HG03460 (cell line): ENCODE data around the gene BHLHA15.
A peak's percentile ranks its signal among the peaks of the same experiment; 100 is the strongest.

ENCODE experiments used
- ATAC-seq: cut with Tn5 transposase; IDR thresholded peaks from one replicate; pipeline ENCODE4 v1.9.1; 2021; ENCODE audit not compliant: unreplicated experiment

Gene BHLHA15

DNA sequence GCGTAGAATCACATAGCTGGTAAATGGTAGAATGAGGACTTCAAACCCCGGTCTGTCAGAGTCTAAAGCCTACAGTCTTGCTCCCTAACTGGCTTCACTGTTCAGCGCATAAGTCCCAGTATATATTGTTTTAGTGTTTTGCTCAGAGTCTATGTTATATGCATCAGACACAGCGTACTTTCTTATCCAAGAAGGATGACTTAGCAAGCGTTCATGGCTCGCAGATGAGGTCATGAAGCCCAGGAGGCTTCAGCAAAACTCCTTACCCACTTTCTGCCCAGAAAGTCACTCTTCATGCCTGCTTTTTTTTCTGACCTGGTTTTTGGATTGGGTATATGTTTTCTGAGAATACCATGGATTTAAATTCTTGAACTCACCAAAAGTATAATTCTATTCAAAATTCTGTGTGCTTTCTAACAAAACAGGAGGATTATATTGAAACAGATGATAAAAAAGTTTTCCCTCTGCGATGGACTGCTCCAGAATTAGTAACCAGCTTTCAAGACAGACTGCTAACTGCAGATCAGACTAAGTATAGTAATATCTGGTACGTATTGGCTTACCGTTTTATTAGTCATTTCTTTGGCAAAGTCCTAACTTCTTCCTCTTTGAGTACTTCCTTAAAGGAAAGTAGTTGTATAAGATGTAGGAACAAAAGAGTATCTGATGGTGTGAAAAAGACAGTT is 24.6 kb upstream of the BHLHA15 start:
- ATAC-seq, result no peak

DNA sequence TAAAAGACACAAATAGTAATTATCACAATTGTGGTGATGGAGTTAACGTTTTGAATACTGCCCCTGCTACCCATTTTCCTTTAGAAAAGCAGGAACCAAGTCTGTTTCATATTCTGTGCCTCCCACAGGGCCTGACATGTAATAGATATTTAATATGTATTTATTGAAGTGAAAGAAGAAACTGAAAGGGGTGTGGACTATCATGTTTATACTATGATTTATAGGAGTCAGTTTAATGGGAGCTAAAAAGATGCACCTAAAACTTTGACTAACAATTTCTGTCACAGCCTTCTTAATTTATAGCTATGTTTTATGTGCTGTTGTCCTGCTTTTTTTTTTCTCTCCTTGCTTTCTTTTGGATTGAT is 24.1 kb upstream of the BHLHA15 start:
- no peak for ATAC-seq

DNA sequence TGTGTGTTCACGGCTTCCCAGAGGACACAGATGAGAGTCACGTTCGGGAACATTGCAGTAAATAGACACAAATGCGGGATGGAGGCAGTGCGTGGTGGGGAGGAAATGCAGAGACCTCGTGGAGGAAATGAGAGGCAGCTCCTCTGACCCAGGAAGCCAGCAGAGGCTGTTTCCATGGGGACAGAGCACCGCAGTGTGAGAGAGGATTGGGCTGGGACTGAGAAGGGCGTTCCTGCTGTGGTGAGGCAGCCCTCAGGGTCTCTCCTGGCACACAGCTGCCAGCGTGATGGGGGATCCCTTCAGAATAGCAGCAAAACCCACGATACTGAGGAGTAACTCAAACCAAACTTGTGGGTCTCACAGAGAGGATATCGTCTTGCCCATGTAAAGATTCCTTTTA is 21.7 kb upstream of the BHLHA15 start:
- no peak for ATAC-seq

DNA sequence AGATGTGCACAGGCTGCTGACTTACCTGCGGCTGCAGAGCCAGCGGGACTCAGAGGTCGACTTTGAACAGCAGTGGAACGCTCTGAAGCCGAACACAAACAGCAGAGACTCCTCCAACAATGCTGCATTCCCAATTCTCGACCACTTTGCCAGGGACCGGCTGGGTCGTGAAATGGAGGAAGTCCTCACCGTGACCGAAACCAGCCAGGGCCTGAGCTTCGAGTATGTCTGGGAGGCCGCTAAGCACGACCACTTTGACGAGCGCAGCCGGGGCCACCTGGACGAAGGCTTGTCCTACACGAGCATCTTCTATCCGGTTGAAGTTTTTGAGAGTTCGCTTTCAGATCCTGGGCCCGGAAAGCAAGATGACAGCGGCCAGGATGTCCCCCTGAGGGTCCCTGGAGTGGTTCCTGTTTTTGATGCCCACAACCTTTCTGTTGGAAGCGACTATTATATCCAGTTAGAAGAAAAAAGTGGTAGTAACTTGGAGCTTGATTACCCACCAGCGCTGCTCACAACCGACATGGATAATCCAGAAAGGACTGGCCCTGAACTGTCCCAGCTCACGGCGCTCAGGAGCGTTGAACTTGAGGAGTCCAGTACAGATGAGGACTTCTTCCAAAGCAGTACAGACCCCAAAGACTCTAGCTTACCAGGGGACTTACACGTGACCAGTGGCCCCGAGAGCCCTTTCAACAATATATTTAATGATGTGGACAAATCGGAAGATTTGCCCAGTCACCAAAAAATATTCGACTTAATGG is 19.4 kb upstream of the BHLHA15 start:
- no peak for ATAC-seq

DNA sequence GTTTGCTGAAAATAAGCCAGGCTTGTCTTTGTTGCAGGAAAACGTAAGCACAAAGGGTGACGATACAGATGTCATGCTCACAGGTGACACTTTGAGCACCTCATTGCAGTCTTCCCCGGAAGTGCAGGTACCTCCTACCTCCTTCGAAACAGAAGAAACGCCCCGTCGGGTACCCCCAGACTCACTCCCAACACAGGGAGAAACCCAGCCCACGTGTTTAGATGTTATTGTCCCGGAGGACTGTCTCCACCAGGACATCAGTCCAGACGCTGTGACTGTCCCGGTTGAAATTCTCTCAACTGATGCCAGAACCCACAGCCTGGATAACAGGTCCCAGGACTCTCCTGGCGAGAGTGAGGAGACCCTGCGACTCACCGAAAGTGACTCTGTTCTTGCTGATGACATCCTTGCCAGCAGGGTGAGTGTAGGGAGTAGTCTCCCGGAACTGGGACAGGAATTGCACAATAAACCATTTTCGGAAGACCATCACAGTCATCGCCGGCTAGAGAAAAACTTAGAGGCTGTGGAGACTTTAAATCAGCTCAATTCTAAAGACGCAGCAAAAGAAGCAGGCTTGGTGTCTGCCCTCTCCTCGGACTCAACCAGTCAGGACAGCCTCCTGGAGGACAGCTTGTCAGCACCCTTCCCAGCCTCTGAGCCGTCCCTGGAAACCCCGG is 18.3 kb upstream of the BHLHA15 start:
- ATAC-seq, result no peak

DNA sequence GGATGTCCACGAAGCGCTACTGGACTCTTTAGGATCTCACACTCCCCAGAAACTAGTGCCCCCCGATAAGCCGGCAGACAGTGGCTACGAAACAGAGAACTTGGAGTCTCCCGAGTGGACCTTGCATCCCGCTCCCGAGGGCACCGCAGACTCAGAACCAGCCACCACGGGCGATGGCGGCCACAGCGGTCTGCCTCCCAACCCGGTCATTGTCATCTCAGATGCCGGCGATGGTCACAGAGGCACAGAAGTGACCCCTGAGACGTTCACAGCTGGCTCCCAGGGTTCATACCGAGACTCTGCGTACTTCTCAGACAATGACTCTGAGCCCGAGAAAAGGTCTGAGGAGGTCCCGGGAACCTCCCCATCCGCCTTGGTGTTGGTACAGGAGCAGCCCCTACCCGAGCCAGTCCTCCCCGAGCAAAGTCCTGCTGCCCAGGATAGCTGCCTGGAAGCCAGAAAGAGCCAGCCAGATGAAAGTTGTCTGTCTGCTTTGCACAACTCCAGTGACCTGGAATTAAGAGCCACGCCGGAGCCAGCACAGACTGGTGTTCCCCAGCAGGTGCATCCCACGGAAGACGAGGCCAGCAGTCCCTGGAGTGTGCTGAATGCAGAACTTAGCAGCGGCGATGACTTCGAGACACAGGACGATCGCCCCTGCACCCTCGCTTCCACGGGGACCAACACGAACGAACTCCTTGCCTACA is 17.6 kb upstream of the BHLHA15 start:
- no peak for ATAC-seq

DNA sequence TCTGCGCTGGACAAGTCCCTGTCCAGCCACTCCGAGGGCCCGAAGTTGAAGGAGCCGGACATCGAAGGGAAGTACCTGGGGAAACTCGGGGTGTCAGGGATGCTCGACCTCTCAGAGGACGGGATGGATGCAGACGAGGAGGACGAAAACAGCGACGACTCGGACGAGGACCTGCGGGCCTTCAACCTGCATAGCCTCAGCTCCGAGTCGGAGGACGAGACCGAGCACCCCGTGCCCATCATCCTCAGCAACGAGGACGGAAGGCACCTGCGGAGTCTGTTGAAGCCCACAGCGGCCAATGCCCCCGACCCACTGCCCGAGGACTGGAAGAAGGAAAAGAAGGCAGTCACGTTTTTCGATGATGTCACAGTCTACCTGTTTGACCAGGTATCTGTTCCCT is 17.1 kb upstream of the BHLHA15 start:
- ATAC-seq, result no peak

DNA sequence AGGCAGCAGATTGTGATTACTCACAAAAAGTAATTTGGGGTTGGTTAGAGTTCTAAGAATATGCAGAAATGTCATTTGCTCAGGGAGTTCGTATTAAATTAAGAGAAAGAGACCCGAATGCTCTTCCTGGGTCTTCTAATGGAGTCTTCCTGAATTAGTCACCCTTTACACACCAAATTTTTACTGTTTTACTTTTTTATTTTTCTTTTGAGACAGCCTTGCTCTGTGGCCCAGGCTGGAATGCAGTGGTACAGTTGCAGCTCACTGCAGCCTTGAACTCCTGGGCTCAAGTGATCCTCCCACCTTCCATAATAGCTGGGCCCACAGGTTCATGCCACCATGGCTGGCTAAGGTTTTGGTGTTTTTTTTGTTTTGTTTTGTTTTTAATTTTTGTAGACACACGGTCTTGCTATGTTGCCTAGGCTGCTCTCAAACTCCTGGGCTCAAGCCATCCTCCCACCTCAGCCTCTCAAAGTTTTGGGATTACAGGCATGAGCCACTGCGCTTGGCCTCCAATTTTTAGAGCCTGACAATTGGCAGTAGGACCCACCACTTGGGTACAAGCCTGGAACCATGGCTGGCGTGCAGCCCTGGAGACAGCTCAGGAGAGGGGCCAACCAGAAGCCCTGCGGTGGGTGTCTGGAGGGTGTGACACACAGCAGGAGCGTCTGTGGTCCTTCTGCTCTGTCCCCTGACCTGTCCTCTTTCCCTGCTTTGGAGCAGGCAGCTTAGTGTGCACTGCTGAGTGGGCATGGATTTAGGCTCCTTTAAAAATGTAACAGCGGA is 16.4 kb upstream of the BHLHA15 start:
- no peak for ATAC-seq

DNA sequence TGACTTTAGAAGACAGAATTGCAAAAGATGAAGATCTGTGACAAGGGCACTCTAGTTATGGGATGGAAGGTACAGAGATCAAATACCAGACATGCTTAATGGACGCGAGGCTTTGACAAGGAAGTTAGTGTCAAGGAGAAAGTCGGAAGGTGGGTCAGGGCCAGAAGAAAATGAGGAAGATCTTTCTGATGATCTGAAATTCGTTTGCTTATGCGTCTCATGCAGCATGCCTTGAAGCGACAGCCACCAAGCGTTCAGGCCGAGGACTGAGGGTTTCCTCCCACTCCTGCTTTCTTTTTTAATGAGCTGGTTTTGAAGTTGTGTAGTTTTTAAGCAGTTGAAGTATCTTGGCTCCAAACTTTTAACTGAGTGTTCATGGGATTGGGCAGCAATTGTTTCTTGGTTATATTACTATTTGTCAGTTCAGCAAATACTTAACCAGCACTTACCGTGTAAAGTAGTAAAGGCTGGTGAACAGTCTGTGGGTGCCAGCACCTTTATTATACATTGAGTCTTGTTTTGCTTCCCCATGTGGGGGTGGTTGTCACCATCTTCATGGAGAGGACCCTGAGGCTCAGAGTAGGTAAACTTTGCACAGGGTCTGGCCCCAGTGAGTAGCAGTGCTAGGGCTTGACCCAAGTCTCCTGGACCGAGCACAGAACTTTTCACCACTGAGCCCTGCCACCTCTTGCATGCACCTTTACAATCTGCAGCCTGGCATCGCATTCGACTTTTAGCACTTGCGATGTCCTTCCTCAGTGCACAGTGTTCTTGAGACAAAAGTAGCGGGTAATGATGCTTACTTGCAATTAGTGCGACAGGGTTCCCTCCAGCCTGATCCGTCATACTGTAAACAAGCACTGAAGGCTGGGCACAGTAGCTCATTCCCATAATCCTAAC is 14.3 kb upstream of the BHLHA15 start:
- ATAC-seq, result no peak

DNA sequence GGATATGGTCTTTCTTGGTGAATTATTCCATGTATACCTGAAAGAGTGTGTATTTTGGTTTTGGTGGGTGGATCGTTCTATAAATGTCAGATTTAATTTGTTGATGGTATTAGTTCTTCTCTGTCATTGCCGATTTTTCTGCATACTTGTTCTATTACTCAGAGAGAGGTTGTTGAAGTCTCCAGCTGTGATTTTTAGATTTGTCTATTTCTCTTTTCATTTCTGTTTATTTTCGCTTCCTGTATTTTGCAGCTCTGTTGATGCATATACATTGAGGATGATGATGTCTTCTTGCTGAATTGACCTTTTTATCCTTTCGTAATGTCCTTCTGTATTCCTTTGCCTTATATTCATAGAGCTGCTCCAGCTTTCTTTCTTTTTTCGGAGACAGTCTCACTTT is 12.1 kb upstream of the BHLHA15 start:
- no peak for ATAC-seq

DNA sequence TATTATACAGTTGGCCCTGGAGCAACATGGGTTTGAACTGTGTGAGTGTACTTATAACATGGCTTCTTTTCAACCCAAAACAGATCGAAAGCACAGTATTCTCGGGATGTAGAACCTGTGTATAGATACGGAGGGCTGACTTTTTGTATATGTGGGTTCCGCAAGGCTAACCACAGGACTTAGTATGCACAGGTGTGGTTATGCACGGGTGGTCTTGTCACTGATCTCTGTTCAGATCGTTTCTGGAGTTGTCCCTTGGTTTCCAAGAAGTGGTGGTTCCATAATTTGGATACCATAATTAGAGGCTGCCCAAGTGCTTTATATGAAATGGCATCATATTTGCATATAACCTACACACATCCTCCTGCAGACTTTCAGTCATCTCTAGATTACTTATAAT is 10.9 kb upstream of the BHLHA15 start:
- peak; percentile 36 for ATAC-seq

DNA sequence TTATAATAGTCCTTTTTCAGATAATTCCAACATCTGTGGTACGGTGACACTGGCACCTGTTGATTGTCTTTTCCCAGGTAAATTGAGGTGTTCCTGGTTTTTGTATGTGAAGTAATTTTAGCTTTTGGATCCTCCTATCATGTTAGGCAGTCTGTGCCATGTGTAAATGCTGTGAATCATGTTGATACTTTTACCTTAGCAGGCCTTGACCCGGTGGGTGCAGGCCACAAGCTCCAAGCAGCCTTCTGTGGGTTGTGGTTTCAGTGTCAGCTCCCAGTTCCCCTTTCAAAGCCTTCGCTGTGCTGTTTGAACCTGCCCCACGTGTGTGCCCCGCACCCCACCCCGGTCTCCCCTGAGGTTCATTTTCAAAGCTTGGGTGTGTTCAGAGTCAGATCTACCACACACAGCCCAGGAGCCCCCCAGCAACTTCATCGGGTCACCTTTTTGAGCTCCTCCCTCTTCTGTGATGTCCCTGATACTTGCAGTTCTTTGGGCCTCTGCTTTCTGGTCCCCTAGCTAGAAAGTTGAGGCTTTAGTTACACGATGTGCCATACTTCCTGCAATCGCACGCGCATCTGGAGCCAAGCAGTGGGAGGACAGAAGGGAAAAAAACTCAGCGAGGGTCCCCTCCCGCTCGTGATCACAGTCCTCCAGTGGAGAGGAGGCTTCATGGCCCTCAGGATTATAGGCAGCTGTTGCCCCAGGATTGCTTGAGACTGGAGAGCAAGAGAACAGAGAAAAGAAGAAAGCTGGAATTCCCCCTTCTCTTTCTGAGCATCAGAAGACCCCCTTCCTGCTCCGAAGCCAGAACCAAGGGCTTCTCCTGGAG is 8.7 kb upstream of the BHLHA15 start:
- ATAC-seq, result peak; percentile 92

DNA sequence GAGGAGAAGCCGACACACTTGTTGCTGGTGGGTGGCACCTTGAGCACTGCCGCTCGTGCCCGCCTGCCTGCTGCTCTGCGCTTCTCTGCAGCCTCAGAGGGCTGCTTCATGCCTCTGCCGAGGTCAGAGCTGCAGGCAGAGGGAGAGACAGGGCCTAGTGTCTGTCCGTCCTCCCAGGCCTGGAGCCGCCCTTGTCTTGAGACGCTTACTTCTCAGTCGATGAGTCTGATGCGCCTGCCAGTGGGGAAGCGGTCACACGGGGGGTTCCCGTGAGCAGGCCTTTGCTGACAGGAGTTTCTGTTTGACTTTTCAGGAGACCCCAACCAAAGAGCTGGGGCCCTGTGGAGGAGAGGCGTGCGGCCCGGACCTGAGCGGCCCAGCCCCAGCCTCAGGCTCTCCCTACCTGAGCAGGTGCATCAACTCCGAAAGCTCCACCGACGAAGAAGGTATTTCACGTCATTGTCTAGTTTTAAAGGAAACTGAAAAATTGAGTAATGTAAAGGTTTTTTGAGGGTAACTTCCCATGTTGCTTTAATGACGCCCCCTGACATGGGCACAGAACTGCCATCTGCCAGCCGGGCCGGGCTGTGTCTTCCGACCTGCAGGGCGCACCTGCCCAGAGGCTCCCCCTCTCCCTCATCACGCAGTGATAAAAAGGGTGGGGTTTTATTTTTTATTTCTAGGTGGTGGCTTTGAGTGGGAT is 7.8 kb upstream of the BHLHA15 start:
- peak; percentile 34 for ATAC-seq

DNA sequence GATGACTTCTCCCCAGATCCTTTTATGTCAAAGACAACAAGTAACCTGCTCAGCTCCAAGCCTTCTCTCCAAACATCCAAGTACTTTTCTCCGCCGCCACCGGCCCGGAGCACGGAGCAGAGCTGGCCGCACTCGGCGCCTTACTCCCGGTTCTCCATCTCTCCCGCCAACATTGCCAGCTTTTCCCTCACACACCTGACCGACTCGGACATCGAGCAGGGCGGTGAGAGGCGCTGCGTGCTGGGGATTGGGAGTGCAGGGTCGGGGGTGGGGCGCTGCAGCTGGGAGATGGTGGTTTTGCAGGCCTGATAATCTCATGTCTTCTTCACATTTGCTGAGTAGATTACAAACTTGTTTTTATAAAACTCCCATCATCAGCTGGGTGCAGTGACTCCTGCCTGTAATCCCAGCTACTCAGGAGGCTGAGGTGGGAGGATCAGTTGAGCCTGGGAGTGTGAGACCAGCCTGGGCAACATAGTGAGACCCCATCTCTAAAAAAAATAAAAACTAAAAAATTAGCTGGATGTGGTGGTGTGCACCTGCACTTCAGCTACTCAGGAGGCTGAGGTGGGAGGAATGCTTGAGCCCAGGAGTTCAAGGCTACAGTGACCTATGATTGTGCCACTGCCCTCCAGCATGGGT is 7.2 kb upstream of the BHLHA15 start:
- ATAC-seq, result no peak

DNA sequence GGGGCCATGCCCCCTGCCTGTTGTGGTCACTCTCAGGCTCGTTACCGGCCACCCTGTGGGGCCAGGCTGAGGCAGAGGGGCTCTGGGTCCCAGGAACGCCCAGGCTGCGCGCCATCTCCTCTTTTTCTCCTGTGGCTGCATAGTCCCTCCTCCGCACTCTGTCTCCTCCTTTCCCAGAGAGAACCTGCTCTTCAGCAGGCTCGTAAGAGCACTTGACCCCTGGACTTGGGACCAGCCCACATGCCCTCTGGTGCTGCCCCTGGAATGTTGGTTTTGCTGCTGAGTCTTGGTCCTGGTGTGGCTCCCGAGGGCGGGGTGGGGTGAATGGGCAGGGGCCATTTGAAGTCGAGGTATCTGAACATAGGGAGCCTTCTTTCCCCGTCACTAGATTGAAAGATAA is 6.6 kb upstream of the BHLHA15 start:
- ATAC-seq, result no peak

DNA sequence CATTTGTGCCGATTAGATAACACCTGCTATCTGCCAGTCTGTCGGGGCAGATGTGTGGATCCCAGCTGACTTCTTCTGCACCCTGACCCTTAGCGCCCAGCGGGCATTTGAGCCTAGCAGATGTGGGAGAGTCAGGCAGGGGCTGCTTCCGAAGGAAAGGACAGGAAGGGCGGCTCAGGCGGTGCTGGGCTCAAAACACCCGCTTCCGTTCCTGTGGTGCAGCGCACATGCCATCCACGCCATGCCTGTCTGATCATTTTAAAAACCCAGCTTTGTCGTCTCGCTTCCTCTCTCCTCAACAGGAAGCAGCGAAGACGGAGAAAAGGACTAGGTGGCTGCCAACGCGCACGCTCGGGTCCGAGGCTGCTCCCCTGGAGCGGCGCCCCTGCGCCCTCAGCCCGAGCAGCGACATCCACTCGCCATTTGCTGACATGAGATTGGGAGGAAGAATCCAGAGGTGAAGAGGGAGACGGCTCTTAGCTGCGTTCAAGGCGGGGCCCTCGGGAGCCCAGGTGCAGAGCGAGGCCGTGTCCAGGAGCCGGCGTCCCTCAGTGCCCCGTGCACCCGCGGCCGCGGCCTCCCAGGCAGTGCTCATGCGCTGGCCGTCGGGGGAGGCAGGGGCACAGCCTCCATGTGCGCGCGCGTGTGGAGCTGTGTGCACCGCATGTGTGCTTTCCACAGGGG is 5.9 kb upstream of the BHLHA15 start:
- no peak for ATAC-seq
